Activated CD8-positive, alpha-beta memory T cell treated with anti-CD3 and anti-CD28 coated beads, Interleukin-2, amount 50 U/mL, for 48 hours (primary cell): ENCODE measurements around the gene PRKAR1B.

Source experiments
- DNase-seq: peaks from one replicate; pipeline ENCODE4 v3.0.0-alpha.2; 2020

PRKAR1B gene

GRCh38 chr7:690478-691360 is 36.4 kb downstream of the PRKAR1B start:
- DNase-seq: no peak

GRCh38 chr7:685540-685939 is 41.5 kb downstream of the PRKAR1B start:
- no peak for DNase-seq

- no peak for DNase-seq
These were observed 42.7 kb downstream of the PRKAR1B start for GRCh38 chr7:684416-684815.

- DNase-seq: no peak
These were observed 43.4 kb downstream of the PRKAR1B start for GRCh38 chr7:683526-684205.

- no peak for DNase-seq
These were observed 44.3 kb downstream of the PRKAR1B start for GRCh38 chr7:682810-683209.

GRCh38 chr7:681551-682307 is 45.4 kb downstream of the PRKAR1B start:
- no peak for DNase-seq

- DNase-seq: no peak
These were observed 46.5 kb downstream of the PRKAR1B start for GRCh38 chr7:680411-681127.

GRCh38 chr7:676972-677385 is 50.1 kb downstream of the PRKAR1B start:
- no peak for DNase-seq

- DNase-seq: no peak
These were observed 50.7 kb downstream of the PRKAR1B start for GRCh38 chr7:676246-676971.

GRCh38 chr7:674454-675410 is 52.3 kb downstream of the PRKAR1B start:
- DNase-seq: no peak

- no peak for DNase-seq
These were observed 53.2 kb downstream of the PRKAR1B start for GRCh38 chr7:673681-674453.

- no peak for DNase-seq
These were observed 54.2 kb downstream of the PRKAR1B start for GRCh38 chr7:672891-673290.

- no peak for DNase-seq
These were observed 55.6 kb downstream of the PRKAR1B start for GRCh38 chr7:671415-672042.

GRCh38 chr7:670501-671390 is 56.3 kb downstream of the PRKAR1B start:
- no peak for DNase-seq

- DNase-seq: no peak
These were observed 58.1 kb downstream of the PRKAR1B start for GRCh38 chr7:668958-669357.

GRCh38 chr7:668139-668931 is 58.7 kb downstream of the PRKAR1B start:
- no peak for DNase-seq

GRCh38 chr7:666454-667292 is 60.4 kb downstream of the PRKAR1B start:
- DNase-seq: no peak
